SJSA1 (cell line): ENCODE results near the gene CAPN9. TPM values are rescaled to one million over a fixed set of nuclear protein-coding genes. Genes with fewer than 3 reads are reported as not detected.

Experiments used
- DNase-seq, 2 experiments: peaks; one replicate each; pipeline ENCODE4 v3.0.0-alpha.2; 2015 to 2020; ENCODE audit warnings: low spot score in 2 of 2, low read depth in 1 of 2
- H3K27ac ChIP-seq: fragments of 250-450 bp; sonication (Bioruptor Pico); 2 replicates; pipeline ENCODE4 v1.5.1; 2020; ENCODE audit warnings: mild to moderate bottlenecking, moderate library complexity
- H3K27me3 ChIP-seq: fragments of 250-450 bp; sonication (Bioruptor Pico); replicated peaks from 2 replicates; pipeline ENCODE4 v1.5.1; 2020; ENCODE audit warnings: mild to moderate bottlenecking, moderate library complexity
- H3K36me3 ChIP-seq: fragments of 250-450 bp; sonication (Bioruptor Pico); 2 replicates; pipeline ENCODE4 v1.5.1; 2020; ENCODE audit warnings: mild to moderate bottlenecking
- H3K4me1 ChIP-seq: fragments of 250-450 bp; sonication (Bioruptor Pico); replicated peaks from 2 replicates; pipeline ENCODE4 v1.6.1; 2021; ENCODE audit warnings: mild to moderate bottlenecking
- H3K4me3 ChIP-seq: fragments of 250-450 bp; sonication (Bioruptor Pico); 2 replicates; pipeline ENCODE4 v1.5.1; 2020; ENCODE audit warnings: mild to moderate bottlenecking
- H3K9me3 ChIP-seq: fragments of 250-450 bp; sonication (Bioruptor Pico); replicated peaks from 2 replicates; pipeline ENCODE4 v1.5.1; 2020; ENCODE audit warnings: mild to moderate bottlenecking
- total RNA-seq: library from RNA; depleted of rRNA; stranded (reverse); fragments of >200 nt; shearing (Covaris generic); gene quantifications from 2 replicates; pipeline ENCODE4 v1.2.3, GENCODE V29; 2014

The CAPN9 gene
- total RNA-seq, 1 experiment from 2014 or later: not detected

DNA sequence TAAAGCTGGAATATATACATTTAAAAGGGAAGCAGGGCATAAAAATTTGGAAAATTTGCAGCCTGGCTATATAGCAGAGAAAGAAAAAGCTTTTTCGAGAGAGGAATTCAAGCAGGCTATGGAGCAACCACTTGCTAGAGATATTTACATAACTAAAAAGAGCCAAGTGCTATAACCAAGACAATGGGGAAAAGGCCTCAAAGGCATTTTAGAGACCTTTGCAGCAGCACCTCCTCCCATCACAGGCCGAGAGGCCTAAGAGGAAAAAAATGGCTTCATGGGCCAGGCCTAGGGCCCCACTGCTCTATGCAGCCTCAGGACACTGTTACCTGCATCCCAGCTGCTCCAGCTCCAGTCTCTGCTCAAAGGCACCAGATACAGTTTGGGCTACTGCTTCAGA, 37.0 kb downstream of the CAPN9 start:
- no peaks in the 10 kb centered on the region for H3K27me3 ChIP-seq
- H3K4me1 ChIP-seq: peaks cover 3% of the 10 kb centered on the region; the same call in 1 of the 2 replicates
- H3K36me3 ChIP-seq: no peaks in the 10 kb centered on the region
- H3K9me3 ChIP-seq: no peaks in the 10 kb centered on the region
- DNase-seq: no peak
- no peak overlapping the region for H3K4me3 ChIP-seq
- no peak overlapping the region for H3K27ac ChIP-seq

DNA sequence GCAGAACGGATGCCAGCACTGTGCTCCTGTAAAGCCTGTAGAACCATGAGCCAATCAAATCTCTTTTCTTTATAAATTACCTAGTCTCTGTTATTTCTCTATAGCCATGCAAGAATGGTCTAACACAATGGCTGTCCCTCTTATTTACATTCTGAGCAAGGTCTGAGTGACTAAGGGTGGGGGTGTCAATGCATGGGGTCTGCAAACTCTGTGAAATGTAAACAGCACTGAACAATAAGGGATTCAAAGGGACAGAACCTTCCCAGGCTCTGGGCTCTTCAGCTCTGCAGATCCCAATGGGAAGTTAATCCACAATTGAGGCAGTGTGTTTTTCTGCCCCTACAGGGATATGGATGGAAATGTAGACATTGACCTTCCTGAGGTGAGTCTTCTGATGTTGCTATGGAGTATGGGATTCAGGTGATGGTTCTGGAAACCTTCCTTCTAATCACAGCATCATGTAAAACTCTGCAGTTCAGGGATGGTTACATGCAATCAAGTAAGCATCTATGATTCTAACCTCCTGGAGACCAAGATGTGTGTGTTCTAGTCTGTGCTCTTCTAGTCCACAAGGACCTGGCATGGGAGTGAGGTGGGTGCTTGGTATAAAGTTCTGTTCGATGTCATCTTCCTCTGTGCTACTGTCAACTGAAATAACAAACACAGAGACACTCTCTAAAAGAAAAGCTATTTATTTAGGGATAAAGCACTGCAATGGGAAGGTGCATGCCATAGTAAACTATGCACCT, 38.6 kb downstream of the CAPN9 start:
- Histone ChIP-seq H3K27ac (no peak overlapping the region), H3K4me3 (no peak overlapping the region), H3K9me3 (no peaks in the 10 kb centered on the region), H3K27me3 (no peaks in the 10 kb centered on the region), H3K36me3 (no peaks in the 10 kb centered on the region), H3K4me1 (peaks cover 3% of the 10 kb centered on the region; the same call in 1 of the 2 replicates)
- peak in 1 of 2 experiments; percentile 25 for DNase-seq

DNA sequence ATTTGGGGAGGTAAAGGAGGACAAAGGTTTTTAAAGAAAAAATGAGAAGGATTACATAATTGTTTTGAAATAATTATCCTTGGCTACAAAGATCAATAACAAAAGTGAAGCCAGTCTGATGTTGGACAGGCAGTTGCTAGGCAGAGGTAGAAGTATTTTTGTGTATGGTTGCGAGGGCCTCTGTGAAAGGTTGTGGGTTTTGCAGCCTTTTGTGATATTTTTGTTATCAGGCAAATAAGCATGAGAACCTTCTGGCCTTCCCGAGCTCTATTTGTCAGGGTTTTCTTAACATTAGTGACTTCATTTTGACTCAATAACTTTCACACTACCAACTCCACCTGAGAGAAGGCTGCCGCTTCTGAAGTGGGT, 39.2 kb downstream of the CAPN9 start:
- Histone ChIP-seq H3K9me3 (no peaks in the 10 kb centered on the region), H3K4me1 (peaks cover 3% of the 10 kb centered on the region; the same call in 1 of the 2 replicates), H3K27ac (no peak overlapping the region), H3K27me3 (no peaks in the 10 kb centered on the region), H3K36me3 (no peaks in the 10 kb centered on the region), H3K4me3 (no peak overlapping the region)
- DNase-seq: peak in 1 of 2 experiments; percentile 2

DNA sequence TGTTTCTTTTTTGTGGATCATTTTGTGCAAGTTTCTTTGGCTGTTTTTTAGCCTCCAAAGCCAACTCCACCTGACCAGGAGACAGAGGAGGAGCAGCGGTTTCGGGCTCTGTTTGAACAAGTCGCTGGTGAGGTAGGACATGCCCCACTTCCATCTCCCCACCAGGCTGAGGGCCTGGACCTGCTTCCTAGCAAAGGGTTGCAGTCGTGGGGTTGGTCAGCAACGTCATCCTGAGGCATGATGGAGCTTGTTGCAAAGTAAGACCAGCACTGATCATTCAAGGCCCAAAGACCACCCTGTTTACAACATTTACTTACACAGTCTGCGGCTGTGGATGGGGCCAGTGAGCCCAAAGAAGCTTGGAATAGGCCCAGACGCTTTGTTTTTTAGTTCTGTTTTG, 40.3 kb downstream of the CAPN9 start:
- no peaks in the 10 kb centered on the region for H3K36me3 ChIP-seq
- H3K9me3 ChIP-seq: no peaks in the 10 kb centered on the region
- H3K27ac ChIP-seq: no peak overlapping the region
- peak in 1 of 2 experiments; percentile 21 for DNase-seq
- H3K4me1 ChIP-seq: peaks cover 3% of the 10 kb centered on the region; the same call in 1 of the 2 replicates
- no peaks in the 10 kb centered on the region for H3K27me3 ChIP-seq
- H3K4me3 ChIP-seq: no peak overlapping the region

DNA sequence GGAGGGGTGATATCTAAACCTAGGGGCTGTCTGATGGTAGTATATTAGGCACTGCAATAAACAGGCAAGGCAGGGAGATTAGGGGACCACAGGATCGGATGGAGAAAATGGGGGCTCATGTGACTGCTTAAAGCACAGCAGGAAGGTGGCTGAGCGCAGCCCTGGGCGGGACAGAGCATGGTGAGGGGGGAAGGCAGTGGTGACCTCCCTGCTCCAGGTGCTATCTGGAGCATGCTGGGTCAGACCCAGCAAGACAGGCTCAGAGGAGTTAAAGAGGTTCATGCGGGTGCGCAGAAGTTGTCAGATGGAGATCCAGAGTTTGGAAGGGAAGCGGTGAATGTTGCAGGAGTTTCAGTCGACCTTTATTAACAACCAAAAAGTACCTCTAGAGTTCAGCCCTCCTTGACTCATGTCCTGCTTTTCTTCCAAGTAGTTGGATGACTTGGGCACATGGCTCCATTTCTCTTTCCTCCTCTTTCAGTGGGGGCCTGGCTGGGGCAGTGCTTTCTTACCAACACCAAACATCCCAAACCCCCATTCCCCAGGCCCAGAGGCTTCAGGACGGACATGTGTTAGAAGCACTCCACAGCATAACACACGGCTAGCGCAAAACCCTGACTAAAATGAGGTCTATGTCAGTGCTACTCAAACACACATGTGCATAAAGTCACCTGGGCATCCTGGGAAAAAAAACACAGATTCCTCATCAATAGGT, 41.5 kb downstream of the CAPN9 start:
- Histone ChIP-seq H3K36me3 (no peaks in the 10 kb centered on the region), H3K9me3 (no peaks in the 10 kb centered on the region), H3K27me3 (no peaks in the 10 kb centered on the region), H3K27ac (no peak overlapping the region), H3K4me1 (peaks cover 3% of the 10 kb centered on the region; the same call in 1 of the 2 replicates), H3K4me3 (no peak overlapping the region)
- DNase-seq: peak in 1 of 2 experiments; percentile 39

DNA sequence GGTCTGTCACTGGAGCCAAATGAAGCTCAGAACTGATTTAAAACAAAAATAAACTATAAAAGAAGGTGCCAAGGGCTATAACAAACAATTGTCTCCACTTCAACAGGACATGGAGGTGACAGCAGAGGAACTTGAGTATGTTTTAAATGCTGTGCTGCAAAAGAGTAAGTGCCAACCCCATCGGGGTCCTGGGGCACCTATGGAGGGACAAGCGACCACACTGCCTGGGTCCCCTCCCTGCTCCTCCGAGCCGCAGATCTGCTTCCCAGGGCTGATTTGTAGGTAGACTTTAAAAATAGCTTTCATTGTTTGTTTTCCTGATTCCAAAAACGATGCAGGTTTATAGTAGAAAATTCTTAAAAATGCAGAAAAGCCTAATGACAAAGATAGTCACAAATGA, 42.8 kb downstream of the CAPN9 start:
- Histone ChIP-seq H3K9me3 (no peaks in the 10 kb centered on the region), H3K27ac (no peak overlapping the region), H3K27me3 (no peaks in the 10 kb centered on the region), H3K4me1 (peaks cover 3% of the 10 kb centered on the region; the same call in 1 of the 2 replicates), H3K36me3 (no peaks in the 10 kb centered on the region), H3K4me3 (no peak overlapping the region)
- DNase-seq: peak in 1 of 2 experiments; percentile 20

DNA sequence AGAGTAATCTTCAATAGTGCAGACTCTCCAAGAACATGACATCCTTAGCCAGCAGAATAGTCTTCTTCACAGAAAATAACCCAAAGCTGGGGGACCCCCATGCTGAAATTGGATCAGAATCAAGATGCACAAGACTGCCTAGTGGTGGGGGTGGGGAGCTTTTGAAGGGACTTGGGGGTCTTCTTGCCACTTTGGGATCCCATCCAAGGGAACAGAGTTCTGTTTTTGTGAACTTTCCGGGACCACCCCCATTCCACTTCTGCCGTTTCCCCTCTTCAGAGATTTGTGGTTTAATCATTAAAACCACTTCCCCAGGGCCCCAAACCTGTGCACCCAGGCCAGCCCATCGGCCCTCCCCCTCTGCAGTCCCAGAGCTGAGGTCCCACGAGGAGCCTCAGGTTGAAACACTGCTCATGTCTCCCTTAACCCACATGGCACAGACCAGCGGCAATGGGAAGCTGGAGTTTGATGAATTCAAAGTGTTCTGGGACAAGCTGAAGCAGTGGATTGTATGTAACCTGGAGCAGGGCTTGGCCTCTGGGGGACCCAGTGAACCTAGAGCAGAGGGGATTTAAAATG, 44.9 kb downstream of the CAPN9 start:
- H3K36me3 ChIP-seq: no peaks in the 10 kb centered on the region
- H3K4me3 ChIP-seq: no peak overlapping the region
- peak in 1 of 2 experiments; percentile 30 for DNase-seq
- H3K27me3 ChIP-seq: no peaks in the 10 kb centered on the region
- no peak overlapping the region for H3K27ac ChIP-seq
- H3K9me3 ChIP-seq: no peaks in the 10 kb centered on the region
- H3K4me1 ChIP-seq: no peaks in the 10 kb centered on the region

DNA sequence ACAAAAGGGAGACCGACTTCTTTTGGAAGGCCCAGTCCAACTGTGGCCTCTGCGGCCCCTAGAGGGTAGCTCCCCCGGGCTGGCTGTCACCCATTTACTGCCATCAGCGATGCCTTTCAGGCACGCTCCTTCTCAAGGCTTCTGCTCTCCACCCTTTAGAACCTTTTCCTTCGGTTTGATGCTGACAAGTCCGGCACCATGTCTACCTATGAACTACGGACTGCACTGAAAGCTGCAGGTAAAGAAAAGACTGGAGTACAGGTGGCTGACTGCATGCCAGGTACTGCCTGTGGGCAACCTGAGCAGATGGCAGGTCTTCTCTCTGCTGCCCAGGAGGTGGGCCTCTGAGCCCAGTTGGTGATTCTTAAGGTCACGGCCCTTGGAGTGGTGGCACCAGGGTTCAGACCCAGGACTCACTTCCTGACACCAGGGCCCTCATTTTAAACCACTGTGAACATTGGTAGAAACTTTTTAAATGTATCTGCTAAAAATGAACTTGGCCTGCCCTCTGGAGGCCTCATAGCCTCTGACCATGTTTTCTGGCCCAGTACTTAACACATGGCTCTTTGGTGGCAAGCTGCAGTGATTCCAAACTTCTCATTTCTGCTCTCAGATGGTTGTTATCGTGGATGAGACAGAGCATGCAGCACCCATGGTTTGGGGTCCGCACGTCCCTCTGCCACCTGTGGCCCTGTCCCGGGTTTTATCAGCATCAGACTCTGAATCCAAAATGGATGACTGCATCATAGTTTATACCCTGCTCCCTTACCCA, 45.7 kb downstream of the CAPN9 start:
- H3K27me3 ChIP-seq: no peaks in the 10 kb centered on the region
- H3K27ac ChIP-seq: no peak overlapping the region
- H3K4me1 ChIP-seq: no peaks in the 10 kb centered on the region
- peak in 1 of 2 experiments; percentile 33 for DNase-seq
- no peaks in the 10 kb centered on the region for H3K36me3 ChIP-seq
- no peaks in the 10 kb centered on the region for H3K9me3 ChIP-seq
- H3K4me3 ChIP-seq: no peak overlapping the region

DNA sequence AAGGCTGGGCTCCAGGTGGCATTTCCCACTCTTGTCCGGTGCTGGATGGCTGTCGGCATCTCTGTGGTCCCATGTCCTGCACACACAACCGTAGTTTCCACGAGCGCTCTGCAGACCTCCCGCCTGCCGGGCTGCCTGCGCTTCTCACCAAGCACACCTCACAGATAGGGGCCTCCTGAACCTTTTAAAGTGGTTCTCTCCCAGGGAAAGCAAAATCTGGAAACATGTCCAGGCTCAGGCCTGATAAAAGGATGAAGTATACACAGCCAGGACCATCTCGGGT, 46.2 kb downstream of the CAPN9 start:
- Histone ChIP-seq H3K27me3 (no peaks in the 10 kb centered on the region), H3K4me1 (no peaks in the 10 kb centered on the region), H3K27ac (no peak overlapping the region), H3K36me3 (no peaks in the 10 kb centered on the region), H3K4me3 (no peak overlapping the region), H3K9me3 (no peaks in the 10 kb centered on the region)
- DNase-seq: no peak

DNA sequence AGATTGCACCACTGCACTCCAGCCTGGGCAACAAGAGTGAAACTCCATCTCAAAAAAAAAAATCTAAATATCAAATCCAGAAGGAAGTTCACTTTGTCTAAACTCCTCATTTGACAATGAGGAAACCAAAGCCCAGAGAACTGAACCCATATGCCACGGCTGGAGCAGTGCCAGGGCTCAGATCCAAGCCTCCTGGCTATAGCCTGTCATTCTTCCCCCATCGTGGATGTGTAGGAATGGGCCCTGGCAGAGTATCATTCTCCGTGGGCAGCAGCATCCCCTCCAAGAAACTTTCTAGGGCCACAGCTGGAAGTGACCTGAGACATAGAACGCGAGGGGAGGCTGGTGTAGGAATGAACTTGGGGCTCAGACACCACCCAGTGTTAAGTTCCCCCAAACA, 47.2 kb downstream of the CAPN9 start:
- H3K4me3 ChIP-seq: no peak overlapping the region
- no peaks in the 10 kb centered on the region for H3K9me3 ChIP-seq
- no peak overlapping the region for H3K27ac ChIP-seq
- H3K36me3 ChIP-seq: no peaks in the 10 kb centered on the region
- no peaks in the 10 kb centered on the region for H3K27me3 ChIP-seq
- peak in 1 of 2 experiments; percentile 8 for DNase-seq
- H3K4me1 ChIP-seq: no peaks in the 10 kb centered on the region

DNA sequence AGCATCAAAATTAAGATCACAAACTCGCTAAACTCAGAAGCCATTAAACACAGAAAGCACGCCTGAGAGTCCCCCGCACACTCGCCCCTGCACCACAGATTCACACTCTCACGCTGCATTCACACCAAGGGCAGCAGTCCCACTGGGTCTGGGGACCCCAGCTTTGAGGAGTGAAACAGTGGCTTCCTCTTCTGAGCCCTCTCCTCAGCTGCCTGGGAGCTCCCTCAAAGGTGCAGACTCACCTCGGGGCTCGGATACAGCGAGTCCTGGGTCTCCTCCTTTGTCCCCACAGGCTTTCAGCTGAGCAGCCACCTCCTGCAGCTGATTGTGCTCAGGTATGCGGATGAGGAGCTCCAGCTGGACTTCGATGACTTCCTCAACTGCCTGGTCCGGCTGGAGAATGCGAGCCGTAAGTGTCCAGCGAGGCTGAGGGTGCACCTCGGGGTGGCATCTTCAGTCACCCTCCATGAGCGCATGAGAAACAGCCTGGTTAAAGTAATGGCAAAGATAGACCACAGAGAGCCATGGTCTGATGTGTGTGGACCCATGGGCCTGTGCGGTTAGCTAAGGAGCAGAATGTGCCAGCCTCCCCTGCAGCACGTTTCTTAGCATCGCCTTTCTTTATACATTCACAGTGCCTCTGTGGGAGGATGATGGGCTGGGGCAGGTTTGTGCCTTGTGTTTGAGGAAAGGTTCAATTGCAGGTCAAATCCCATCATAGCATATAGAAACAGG, 47.9 kb downstream of the CAPN9 start:
- no peaks in the 10 kb centered on the region for H3K27me3 ChIP-seq
- no peaks in the 10 kb centered on the region for H3K9me3 ChIP-seq
- no peak overlapping the region for H3K4me3 ChIP-seq
- no peaks in the 10 kb centered on the region for H3K4me1 ChIP-seq
- no peaks in the 10 kb centered on the region for H3K36me3 ChIP-seq
- H3K27ac ChIP-seq: no peak overlapping the region
- peak in 1 of 2 experiments; percentile 23 for DNase-seq

DNA sequence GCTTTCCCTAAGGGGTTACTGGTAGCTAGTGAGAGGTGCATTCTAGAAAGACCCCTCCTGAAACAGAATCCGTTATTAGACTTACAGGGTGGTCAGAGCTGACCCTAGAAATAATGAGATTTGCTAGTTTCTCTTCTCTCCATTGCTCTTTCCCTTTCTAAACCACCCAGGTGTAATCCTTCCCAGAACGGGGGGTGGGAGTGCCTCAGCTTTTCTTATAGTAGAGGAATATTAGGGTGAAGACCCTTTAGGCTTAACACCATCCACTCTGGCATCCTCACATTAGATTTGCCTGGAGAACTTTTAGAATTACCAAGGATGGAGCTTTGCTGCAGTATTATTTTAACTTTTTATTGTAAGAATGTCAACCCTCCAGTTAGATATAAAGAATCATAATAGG, 49.4 kb downstream of the CAPN9 start:
- H3K4me1 ChIP-seq: no peaks in the 10 kb centered on the region
- H3K27ac ChIP-seq: no peak overlapping the region
- no peak overlapping the region for H3K4me3 ChIP-seq
- DNase-seq: peak in 1 of 2 experiments; percentile 9
- H3K9me3 ChIP-seq: no peaks in the 10 kb centered on the region
- no peaks in the 10 kb centered on the region for H3K36me3 ChIP-seq
- no peaks in the 10 kb centered on the region for H3K27me3 ChIP-seq

DNA sequence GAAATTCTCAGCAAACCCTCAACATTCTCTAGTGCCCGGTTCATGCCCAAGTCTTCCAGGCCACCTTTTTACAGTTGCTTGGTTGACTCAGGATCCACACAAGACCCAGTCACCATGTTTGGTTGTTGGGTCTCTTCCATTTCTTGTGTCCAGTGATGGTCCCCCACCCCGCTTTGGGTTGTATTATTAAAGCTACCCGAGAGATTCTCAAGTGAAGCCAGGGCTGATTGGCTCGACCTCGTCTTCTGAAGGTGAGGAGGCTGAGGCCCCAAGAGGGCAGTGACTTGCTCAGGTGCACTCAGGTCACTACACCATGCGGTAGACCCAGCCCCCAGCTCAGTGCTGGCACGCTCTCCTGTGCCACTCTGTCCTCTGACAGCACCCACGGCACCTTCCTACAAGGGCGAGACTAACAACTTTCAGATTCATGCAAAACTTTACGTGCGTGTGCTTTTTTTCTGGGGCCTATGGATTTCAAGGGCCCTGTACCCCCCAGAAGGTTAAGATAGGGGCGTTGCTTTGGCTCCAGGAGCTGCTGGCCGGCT, 50.3 kb downstream of the CAPN9 start:
- Histone ChIP-seq H3K36me3 (no peaks in the 10 kb centered on the region), H3K27ac (no peak overlapping the region), H3K27me3 (no peaks in the 10 kb centered on the region), H3K4me1 (no peaks in the 10 kb centered on the region), H3K4me3 (no peak overlapping the region), H3K9me3 (no peaks in the 10 kb centered on the region)
- peak in 1 of 2 experiments; percentile 25 for DNase-seq
